CD4-positive, alpha-beta T cell treated with Interleukin-15 for 1 hour (primary cell): Measurements from ENCODE around the gene KRT5.
"Not testable (repeated sequence)": the region's sequence is repeated elsewhere in the genome, so short reads cannot be mapped to it uniquely, and the experiment has no call there.

ENCODE experiments used
- DNase-seq: peaks from one replicate; pipeline ENCODE4 v3.0.0-alpha.2; 2020

The KRT5 gene

GRCh38 chr12:52492405-52492804 is 27.8 kb downstream of the KRT5 start:
- DNase-seq: not testable (repeated sequence)

GRCh38 chr12:52491495-52491894 is 28.7 kb downstream of the KRT5 start:
- not testable (repeated sequence) for DNase-seq

GRCh38 chr12:52488736-52489135 is 31.5 kb downstream of the KRT5 start:
- no peak for DNase-seq

DNA sequence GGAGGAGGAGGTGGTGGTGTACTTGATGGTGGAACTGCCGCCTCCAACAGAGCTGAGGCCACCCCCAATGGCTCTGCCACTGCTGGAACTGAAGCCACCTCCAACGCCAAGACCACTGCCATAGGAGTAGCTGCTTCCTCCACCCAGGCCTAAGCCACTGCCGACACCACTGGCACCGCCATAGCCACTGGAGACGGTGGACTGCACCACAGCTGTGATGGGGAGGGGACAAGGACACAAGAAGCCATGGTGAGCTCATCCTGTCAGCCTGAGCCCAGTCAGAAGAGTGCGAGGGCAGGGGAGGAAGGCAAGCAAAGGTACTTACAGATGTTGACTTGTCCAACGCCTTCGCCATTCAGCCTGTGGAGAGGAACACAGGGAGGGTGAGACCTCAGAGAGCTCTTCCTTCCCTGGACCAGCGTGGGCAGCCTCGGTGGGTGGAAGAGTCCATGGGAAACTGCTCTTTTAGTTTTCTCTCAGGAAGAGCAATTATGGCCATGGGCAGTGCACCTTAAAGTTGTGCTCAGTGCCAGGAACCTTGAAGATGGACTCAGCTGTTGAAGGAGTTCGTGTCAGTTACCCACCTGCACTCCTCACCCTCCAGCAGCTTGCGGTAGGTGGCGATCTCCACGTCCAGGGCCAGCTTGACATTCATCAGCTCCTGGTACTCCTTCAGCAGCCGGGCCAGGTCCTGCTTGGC is 32.3 kb downstream of the KRT5 start:
- DNase-seq: not testable (repeated sequence)

- no peak for DNase-seq
Observed at GRCh38 chr12:52487211-52487610, 33.0 kb downstream of the KRT5 start.

DNA sequence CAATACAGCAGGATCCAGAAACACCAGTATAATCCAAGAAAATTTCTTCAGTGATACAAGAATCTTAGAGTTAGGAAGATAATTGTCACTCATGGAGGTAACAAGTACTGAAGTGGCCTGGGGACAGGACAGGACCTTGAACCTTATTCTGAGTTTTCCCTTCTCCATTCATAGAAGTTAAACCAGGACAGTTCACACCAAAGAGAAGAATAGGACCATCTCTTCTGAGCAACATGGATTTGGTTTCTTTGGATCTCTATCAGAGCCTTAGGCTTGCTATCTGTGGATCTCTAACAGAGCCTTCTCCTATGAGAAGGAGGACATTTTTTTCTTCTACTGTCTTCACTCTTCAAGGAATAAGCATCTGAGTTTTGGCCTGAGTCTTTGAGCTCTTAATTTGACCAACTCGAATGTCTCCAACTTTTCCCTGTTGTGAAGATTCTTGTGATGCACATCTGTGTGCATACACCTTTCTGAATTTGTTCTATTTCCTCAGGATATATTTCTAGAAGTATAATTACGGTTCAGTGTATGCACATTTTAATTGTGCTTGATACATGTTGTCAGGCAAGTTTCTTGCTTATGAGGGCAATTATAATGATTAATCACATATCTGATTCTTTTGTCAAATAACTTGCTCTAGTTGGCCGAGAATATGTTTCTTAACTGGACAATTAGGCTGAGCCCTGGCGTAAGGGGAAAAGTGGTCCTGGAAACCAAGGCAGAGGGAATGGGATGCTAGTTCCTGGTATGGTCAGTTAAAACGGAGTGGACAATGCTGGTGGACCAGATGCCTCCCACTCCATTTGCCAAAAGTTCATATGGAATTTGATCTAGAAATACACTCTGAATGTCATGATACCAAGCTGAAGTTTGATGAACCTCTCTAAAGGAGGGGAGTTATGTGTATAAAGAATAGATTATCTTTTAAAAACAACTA is 33.8 kb downstream of the KRT5 start:
- DNase-seq: no peak

GRCh38 chr12:52480073-52480472 is 40.1 kb downstream of the KRT5 start:
- no peak for DNase-seq

- no peak for DNase-seq
Observed at GRCh38 chr12:52477651-52478050, 42.5 kb downstream of the KRT5 start.

DNA sequence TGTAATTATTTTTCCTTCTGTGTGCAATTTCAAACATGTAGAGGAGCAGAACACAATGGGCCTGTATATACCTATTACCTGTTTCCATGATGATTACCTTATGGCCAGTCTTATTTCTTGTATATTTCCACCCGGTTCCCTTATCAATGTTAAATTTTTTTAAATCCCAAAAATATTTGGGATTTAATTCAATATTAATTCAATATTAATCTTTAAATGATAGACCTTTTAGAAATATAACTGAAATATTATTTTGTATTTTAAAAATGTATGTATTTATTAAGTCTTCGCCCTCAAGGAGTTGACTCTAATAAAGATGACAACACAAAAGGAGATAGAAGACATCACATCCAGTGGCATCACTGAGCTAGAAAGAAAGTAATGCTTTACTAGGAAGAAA is 46.0 kb downstream of the KRT5 start:
- no peak for DNase-seq

DNA sequence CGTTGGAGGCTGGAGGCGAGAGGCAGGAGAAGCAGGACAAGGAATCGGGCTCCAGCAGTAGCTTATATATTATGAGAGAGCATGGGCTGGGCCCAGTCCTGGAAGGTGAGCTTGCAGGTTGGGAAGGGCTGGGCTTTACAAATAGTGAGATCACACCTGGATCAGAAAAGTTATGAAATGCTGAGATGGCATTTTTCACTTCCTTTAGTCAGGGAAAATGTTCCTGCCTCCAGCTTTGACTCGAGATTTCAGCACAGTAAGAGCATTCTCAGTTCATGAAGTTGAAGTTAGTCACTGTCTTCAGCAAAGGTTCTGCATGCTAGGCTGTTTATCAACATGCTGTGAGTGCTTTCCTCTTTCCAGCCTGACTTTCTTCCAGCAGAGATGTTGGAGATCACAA is 46.4 kb downstream of the KRT5 start, which contains the start of gene KRT6C:
Gene KRT6C (minus strand): TSS at position 38 of the 400 bp plus-strand sequence. CDS start 68 bp downstream, outside the sequence.
- DNase-seq: no peak

DNA sequence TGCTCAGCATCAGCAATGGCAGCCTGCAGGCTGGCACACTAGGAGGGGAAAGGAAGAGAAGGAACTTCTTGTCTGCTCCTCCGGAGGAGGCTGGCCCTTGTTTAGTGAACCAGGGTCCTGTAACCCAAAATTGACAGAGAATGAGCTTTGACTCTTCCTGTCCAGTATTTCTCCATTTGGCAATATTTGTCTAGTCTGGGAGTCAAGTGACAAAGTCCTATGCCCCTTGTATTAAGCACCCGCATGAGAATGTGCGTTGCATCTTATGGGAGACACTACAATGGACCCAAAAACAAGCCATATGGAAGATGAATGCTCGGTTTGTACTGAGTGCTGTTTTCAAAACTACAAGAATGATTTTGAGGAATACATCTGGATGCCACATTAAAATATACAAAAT is 50.3 kb downstream of the KRT5 start:
- no peak for DNase-seq

DNA sequence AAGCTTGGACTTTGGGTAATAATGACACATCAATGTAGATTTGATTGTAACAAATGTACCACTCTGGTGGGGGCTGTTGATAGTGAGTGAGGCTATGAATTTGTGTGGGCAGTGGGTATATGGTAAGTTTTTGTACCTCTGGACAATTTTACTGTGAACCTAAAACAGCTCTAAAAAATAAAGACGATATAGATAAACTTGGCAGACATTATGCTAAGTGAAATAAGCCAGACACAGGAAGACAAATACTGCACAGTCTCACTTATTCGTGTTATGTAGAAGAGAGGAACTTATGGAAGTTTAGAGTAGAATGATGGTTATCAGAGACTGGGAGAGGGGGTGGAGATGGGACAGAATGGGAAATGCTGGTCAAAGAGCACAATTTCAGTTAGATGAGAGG is 55.3 kb downstream of the KRT5 start:
- DNase-seq: no peak
